Fibroblast of pulmonary artery (primary cell): Measurements from ENCODE around the gene TGFBI.

ENCODE experiments used
- DNase-seq: peaks from one replicate; pipeline ENCODE4 v3.0.0-alpha.2; 2010; ENCODE audit warnings: low read depth
- H3K4me3 ChIP-seq: replicated peaks from 2 replicates; pipeline ENCODE4 v1.5.1; 2011; ENCODE audit warnings: low read depth, mild to moderate bottlenecking, control low read depth, low read length, moderate library complexity
- CTCF ChIP-seq: IDR thresholded peaks from 2 replicates; pipeline ENCODE4 v1.5.1; 2011; ENCODE audit warnings: mild to moderate bottlenecking, control low read depth, low read length, inconsistent platforms; ENCODE audit errors: missing control alignments

TGFBI gene

GRCh38 chr5:136028782-136029742 lies at the start of gene TGFBI:
TSS of gene TGFBI (plus strand) at chr5:136028988. CDS start at chr5:136029056, 68 bp downstream.
- DNase-seq: peak; percentile 73
- TF ChIP-seq CTCF: no peak
- peak within 1 kb of the TSS; percentile 75 for H3K4me3 ChIP-seq

- TF ChIP-seq CTCF: no peak
- H3K4me3 ChIP-seq: no peak overlapping the region
- no peak for DNase-seq
These were observed 49.8 kb upstream of the TGFBI start for GRCh38 chr5:135978993-135979392.

DNA sequence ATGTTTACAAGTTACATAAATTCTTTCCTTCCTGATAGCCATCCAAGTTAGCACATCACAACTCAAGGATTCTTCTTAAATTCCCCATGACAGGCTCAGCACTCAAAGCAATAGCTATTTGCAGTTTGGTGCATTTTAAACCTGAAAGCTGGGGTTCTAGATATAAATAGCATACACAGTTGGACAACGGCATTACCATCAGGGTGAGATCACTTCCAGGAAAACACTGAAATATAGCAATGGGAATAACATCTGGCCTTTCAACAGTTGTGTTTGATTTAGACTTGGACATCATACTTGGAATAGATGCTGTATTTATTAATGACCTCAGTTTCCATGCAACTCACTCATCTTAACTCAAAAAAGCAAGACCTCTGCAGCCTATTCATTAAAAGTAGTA lies 49.3 kb upstream of the TGFBI start:
- peak; percentile 83 for DNase-seq
- no peak overlapping the region for H3K4me3 ChIP-seq
- no peak for TF ChIP-seq CTCF

GRCh38 chr5:135980620-135981019 lies 48.2 kb upstream of the TGFBI start:
- TF ChIP-seq CTCF: no peak
- H3K4me3 ChIP-seq: no peak overlapping the region
- no peak for DNase-seq

DNA sequence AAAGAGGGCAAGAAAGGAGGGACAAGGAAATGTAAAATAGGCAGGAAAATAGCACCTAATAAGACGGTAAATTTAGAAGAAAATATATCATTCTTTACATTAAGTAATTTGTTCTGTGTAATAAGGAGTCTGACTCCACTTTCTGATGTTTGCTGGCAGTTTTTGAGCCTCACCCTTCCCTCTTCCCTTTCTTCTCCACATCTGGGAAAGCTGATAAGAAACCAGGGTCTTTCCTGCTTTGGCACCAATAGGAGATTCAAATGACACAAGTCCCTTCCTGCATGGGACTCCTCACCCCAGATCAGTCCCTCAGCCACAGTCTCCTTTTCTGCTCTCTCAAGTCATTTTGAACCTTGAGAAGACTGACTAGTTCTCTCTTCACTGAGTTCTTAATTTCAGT lies 42.8 kb upstream of the TGFBI start:
- no peak overlapping the region for H3K4me3 ChIP-seq
- no peak for DNase-seq
- TF ChIP-seq CTCF: no peak

DNA sequence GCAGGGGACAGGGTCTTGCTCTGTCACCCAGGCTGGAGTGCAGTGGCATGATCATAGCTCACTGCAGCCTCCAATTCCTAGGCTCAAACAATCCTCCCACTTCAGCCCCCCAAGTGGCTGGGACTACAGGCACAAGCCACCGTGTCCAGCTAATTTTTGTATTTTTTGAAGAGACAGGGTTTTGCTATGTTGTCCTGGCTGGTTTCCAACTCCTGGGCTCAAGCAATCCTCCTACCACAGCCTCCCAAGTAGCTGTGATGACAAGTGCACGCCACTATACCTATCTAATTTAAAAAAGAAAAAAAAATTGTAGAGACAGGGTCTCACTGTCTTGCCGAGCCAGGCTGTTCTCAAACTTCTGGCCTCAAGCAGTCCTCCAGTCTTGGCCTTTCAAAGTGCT lies 42.4 kb upstream of the TGFBI start:
- TF ChIP-seq CTCF: no peak
- H3K4me3 ChIP-seq: no peak overlapping the region
- DNase-seq: no peak

- no peak for DNase-seq
- no peak overlapping the region for H3K4me3 ChIP-seq
- no peak for TF ChIP-seq CTCF
These were observed 41.8 kb upstream of the TGFBI start for GRCh38 chr5:135986891-135987401.
